Lower lobe of right lung (tissue), 2 donors: ENCODE data around the gene GOLGA6L10. TPM values are rescaled to one million over a fixed set of nuclear protein-coding genes. Genes with fewer than 3 reads are reported as not detected.
"Not testable (repeated sequence)": the region's sequence is repeated elsewhere in the genome, so short reads cannot be mapped to it uniquely, and the experiment has no call there.

ENCODE experiments used
- ATAC-seq, 2 donors: fragments of 200-7000 bp; cut with Tn5 transposase; one replicate each; pipeline ENCODE4 v1.9.1; 2020 to 2022; ENCODE audit warnings: mild to moderate bottlenecking in 2 of 2, moderate library complexity in 2 of 2
- DNase-seq: peaks from one replicate; pipeline ENCODE4 v3.0.0-alpha.2; 2020
- H3K27ac ChIP-seq: fragments of 200-600 bp; one replicate; pipeline ENCODE4 v1.8.0; 2022
- H3K27me3 ChIP-seq: fragments of 200-600 bp; one replicate; pipeline ENCODE4 v1.8.0; 2022; ENCODE audit warnings: low read depth
- H3K36me3 ChIP-seq: fragments of 200-600 bp; one replicate; pipeline ENCODE4 v1.8.0; 2022; ENCODE audit warnings: mild to moderate bottlenecking
- H3K4me1 ChIP-seq: fragments of 200-600 bp; one replicate; pipeline ENCODE4 v1.8.0; 2022
- H3K4me3 ChIP-seq: fragments of 200-600 bp; one replicate; pipeline ENCODE4 v1.8.0; 2022; ENCODE audit warnings: mild to moderate bottlenecking
- H3K9me3 ChIP-seq: fragments of 200-600 bp; one replicate; pipeline ENCODE4 v1.8.0; 2022
- intact Hi-C: fragments of 100-400 bp; cut with DNase I; formaldehyde crosslinking; loops from one replicate; pipeline ENCODE4 v1.11.0; 2022
- total RNA-seq: library from RNA; stranded (reverse); fragmentation: NEBNext Ultra II Directional; extraction: Animal tissue kit (Norgen Biotek cat#: 25700); gene quantifications from one replicate; pipeline ENCODE4 v1.2.1, GENCODE V29; 2021
- TF ChIP-seq, protein P1 (sequence below): fragments of 200-600 bp; IDR thresholded peaks from one replicate; pipeline ENCODE4 v1.8.0; 2022; ENCODE audit warnings: antibody characterized with exemption, mild to moderate bottlenecking
- donor health status: DM: no; HTN: yes; CAD: no; lungs with severe emphysema.

Gene GOLGA6L10
- total RNA-seq, 1 donor from 2014 or later: 0.41 TPM

DNA sequence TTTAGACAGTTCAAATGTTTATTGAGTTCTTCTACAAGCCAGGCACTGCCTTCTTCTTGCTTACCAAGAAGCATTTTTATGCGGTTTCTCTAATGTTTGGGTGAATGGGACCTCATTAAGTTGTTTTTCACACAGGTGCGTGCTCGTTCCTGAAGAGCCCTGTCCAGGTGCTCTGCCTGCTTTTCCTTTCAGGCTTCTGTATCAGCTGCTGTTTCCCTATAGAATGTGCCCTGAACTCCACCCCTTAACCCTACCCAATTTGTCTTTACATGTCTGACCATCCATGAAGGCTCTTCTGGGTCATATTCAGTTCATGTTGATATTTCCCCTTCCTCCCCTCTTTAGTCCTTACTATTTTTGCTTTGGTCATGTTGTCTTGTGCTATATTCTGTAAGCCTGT, 22.4 kb upstream of the GOLGA6L10 start:
- intact Hi-C loops: no loop called here

DNA sequence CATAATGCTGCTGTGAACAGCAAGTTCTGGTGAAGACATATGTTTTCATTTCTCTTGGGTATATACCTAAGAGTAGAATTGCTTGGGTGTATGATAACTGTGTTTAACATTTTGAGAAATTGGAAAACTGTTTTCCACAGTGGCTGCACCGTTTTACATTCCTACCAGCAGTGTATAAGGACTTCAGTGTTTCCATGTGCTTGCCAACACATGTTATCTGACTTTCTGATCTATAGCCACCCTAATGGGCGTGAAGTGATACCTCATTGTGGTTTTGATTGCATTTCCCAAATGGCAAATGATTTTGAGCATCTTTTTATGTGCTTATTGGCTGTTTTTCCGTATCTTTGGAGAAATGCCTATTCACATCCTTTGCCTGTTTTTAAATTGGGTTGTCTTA, 18.5 kb upstream of the GOLGA6L10 start:
- H3K4me3 ChIP-seq, intact Hi-C loops, H3K4me1 ChIP-seq, DNase-seq, H3K36me3 ChIP-seq, H3K27me3 ChIP-seq, ATAC-seq, H3K27ac ChIP-seq, H3K9me3 ChIP-seq: not testable (repeated sequence)

More for the DNA sequence above, 22.4 kb upstream of the GOLGA6L10 start:
- Histone ChIP-seq H3K4me1 (no peaks in the 10 kb centered on the region), H3K9me3 (no peaks in the 10 kb centered on the region), H3K4me3 (no peak overlapping the region), H3K36me3 (no peaks in the 10 kb centered on the region), H3K27ac (no peak overlapping the region), H3K27me3 (no peaks in the 10 kb centered on the region)
- TF ChIP-seq, protein P1, sequence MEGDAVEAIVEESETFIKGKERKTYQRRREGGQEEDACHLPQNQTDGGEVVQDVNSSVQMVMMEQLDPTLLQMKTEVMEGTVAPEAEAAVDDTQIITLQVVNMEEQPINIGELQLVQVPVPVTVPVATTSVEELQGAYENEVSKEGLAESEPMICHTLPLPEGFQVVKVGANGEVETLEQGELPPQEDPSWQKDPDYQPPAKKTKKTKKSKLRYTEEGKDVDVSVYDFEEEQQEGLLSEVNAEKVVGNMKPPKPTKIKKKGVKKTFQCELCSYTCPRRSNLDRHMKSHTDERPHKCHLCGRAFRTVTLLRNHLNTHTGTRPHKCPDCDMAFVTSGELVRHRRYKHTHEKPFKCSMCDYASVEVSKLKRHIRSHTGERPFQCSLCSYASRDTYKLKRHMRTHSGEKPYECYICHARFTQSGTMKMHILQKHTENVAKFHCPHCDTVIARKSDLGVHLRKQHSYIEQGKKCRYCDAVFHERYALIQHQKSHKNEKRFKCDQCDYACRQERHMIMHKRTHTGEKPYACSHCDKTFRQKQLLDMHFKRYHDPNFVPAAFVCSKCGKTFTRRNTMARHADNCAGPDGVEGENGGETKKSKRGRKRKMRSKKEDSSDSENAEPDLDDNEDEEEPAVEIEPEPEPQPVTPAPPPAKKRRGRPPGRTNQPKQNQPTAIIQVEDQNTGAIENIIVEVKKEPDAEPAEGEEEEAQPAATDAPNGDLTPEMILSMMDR: no peak
- no peak for ATAC-seq
- no peak for DNase-seq

DNA sequence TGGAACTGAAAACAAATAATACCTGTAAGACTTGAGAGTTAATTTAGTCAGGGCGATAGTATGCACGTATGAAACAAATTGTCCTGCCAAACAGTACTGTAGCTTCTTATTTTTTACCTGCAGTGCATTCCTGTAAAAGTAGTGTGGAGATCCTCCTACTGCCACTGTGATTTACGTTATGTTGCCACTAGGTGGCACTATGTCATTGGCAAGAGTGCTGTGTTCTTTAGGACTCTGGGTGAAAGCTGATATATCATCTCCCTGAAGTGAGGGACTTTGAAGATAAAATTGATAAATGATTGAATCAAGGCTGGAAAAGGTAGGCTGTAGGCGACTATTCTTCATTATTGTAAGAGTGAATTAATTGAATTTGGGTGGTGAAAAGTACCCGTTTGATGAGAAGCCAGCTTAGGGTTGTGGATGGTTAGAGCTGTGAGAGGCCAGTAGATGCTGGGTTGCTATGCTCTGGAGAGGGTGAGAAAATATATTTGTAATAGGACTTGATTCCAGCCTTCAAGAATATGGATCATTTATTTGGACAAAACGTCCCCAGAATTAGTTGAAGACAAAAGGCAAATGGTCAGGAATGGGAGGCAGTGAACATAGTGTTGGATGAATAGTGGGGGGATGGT, 16.5 kb upstream of the GOLGA6L10 start:
- ATAC-seq: peak; percentile 92
- intact Hi-C loops: not testable (repeated sequence)

DNA sequence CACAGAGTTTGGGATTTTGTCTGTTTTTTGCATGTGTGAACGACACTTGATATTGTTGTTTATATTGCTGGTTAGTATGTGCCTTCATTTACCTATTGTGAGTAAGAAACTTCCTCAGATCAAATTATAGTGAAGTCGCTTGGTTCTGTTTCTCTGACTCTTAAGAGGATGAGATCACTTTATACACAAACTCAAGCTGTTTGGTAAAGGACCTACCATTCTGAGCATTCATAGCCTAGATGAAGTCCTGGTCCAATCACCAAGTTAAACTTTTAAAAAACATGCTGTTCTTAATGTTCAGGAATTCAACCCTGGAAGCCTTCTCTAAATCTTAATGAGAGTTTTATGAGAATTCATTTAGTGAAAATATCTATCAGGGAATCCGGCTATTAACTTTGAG, 15.3 kb upstream of the GOLGA6L10 start:
- H3K27me3 ChIP-seq, H3K27ac ChIP-seq, H3K9me3 ChIP-seq, H3K4me1 ChIP-seq, H3K4me3 ChIP-seq, DNase-seq, H3K36me3 ChIP-seq, intact Hi-C loops: not testable (repeated sequence)
- peak; percentile 55 to 87 for ATAC-seq

More for the DNA sequence above, 16.5 kb upstream of the GOLGA6L10 start:
- not testable (repeated sequence) for DNase-seq, H3K4me3 ChIP-seq, H3K36me3 ChIP-seq, H3K27ac ChIP-seq, H3K9me3 ChIP-seq, H3K27me3 ChIP-seq, H3K4me1 ChIP-seq
- TF ChIP-seq, protein P1: peak; percentile 37

DNA sequence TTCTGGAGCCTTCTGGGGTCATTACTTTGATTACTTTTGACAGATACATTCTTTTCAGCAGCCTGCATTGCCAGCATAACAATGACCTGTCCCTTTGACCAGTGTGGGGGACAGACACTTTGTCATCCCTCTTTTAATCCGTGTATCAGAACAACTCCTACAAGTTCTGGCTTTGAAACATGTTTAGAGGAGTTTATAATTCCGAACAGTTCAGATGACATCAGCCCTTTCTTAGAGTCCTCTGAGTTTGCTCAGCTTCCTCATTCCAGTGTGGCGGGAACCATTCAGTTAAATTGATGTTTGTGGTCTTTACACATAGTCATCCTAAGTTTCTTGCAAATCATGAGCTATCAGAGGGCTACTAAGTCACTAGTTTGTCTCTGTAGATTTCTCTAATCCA, 13.5 kb upstream of the GOLGA6L10 start:
- ATAC-seq: peak; percentile 52 to 60
- H3K4me3 ChIP-seq, H3K4me1 ChIP-seq, H3K9me3 ChIP-seq, H3K27me3 ChIP-seq, intact Hi-C loops, H3K36me3 ChIP-seq, DNase-seq, H3K27ac ChIP-seq: not testable (repeated sequence)

DNA sequence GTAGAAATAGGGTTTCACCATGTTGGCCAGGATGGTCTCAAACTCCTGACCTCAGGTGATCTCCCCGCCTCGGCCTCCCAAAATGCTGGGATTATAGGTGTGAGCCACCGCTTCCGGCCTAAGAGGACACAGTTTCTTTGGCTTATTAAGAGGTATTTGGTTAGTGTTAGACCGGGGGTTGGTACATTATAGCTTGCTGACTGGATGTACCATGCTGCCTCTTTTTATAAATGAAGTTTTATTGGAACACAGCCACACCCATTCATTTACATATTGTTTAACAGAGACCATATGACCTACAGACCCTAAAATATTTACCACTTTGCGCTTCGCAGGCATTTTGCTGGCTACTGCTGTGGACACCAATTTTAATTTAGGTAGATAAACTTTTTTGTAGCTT, 11.3 kb upstream of the GOLGA6L10 start:
- intact Hi-C loops, ATAC-seq, H3K27me3 ChIP-seq, H3K27ac ChIP-seq, DNase-seq, H3K4me1 ChIP-seq, H3K4me3 ChIP-seq, H3K36me3 ChIP-seq, H3K9me3 ChIP-seq: not testable (repeated sequence)

DNA sequence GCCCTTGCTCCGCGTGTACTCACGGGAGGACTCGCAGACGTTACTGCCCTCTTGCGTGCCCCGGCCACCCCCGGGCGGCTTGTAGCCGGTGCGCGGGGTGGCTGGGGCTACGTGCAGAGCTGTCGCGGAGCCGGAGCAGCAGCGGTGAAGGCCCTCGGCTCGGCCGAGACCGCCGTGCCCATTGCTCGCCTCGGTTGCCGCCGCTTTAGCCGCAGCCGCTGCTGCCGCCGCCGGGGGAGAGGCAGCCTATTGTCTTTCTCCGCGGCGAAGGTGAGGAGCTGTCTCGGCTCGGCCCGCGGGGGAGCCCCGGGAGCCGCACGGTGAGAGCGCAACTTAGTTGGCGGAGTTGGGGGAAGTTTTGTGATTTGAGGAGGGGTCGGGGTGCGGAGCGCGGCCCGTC, 5.8 kb upstream of the GOLGA6L10 start:
- H3K27ac ChIP-seq, intact Hi-C loops, H3K4me3 ChIP-seq, H3K4me1 ChIP-seq, H3K27me3 ChIP-seq, DNase-seq, H3K9me3 ChIP-seq, H3K36me3 ChIP-seq, ATAC-seq: not testable (repeated sequence)

DNA sequence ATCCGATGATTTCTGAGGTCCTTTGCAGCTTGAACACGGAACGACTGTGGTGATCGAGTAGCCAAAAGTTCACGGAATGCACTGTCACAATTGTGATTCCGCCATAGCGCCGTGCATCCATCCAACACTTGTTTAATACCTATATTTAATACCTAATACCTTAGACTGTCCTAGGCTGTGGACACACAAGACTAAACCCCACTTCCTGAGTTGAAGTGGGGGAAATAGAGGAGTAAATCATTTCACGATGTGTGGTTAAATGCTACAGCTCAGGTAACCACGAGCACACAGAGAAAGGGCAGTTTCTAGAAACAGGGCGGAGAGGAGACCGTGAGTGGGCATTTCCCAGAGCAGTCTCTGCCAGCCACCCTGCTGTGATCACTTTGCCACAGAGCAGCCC, 5.3 kb upstream of the GOLGA6L10 start:
- H3K4me3 ChIP-seq: peak overlapping the region; percentile 38
- H3K9me3 ChIP-seq, H3K36me3 ChIP-seq, ATAC-seq, H3K4me1 ChIP-seq, H3K27ac ChIP-seq, H3K27me3 ChIP-seq, DNase-seq, intact Hi-C loops: not testable (repeated sequence)

DNA sequence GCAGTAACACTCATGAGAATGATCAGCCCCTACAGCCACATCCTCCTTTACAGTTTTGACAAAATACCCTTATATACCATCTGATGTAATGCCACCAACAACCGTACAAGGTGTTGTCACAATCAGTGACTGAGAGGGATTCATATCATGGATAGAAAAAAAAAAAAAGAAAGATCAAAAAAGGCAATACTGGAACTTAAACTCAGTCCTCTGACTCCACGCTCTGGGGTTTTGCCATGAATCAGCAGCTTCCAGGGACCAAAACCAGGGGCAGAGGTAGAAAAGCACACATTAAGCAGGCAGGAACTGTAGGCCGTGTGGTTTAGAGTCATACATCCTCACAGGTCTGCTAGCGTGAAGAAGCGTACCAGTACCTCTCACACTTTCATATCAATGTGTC, 1.6 kb downstream of the GOLGA6L10 start:
- intact Hi-C loops, H3K27me3 ChIP-seq, H3K9me3 ChIP-seq, H3K4me1 ChIP-seq, DNase-seq, H3K36me3 ChIP-seq, ATAC-seq, H3K4me3 ChIP-seq, H3K27ac ChIP-seq: not testable (repeated sequence)

DNA sequence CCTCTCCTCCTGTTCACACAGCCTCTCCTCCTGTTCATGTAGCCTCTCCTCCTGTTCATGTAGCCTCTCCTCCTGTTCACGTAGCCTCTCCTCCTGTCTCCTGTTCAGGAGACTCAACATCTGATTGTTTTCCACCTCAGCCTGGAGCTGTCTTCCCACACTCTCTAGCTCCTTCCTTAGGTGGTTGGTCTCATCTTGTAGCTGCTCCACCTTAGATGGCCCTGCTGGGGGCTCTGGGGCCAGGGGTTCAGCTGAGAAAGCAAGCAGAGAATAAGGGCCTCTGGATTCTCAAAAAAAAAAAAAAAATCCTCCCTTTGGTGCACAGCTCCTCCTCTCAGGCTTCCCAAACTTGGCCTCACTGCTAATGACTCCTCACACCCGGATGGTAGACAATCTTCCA, 4.1 kb downstream of the GOLGA6L10 start:
- H3K9me3 ChIP-seq, H3K27ac ChIP-seq, H3K27me3 ChIP-seq, ATAC-seq, H3K4me1 ChIP-seq, intact Hi-C loops, H3K4me3 ChIP-seq, DNase-seq, H3K36me3 ChIP-seq: not testable (repeated sequence)

DNA sequence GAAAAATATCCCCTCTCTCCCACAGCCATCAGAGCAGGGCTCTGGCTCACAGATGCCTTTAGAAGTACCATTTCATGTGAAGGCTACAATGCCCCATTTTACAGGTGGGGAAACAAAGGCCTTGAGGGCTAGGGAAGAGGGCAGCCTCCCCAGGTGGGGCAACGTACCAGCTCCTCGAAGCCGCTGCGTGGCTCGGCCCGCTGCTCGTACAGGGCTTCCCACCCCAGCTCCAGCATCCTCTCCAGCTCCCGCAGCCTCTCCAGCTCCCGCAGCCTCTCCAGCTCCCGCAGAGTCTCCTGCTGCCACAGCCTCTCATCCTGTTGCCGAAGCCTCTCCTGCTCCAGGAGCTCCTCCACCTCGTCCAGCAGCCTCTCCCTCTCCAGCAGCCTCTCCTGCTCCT, 4.9 kb downstream of the GOLGA6L10 start:
- not testable (repeated sequence) for H3K27ac ChIP-seq, DNase-seq, ATAC-seq

DNA sequence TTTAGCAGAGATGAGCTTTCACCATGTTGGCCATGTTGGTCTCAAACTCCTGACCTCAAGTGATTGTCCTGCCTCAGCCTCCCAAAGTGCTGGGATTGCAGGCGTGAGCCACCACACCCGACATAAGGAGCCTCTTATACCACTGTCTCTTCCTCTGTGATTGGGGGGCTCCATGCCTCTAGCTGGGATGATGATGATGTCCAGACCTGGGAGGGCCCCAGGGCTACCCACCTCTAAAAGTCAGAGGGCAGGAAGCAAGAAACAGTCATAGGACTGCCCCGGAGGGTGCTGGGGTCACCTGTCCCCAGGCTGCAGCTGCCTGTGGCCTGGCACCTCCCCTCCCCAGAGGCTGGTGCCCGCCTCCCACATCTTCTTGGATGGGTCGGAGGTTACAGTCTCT, 5.4 kb downstream of the GOLGA6L10 start:
- ATAC-seq, H3K27ac ChIP-seq, H3K4me1 ChIP-seq, intact Hi-C loops, H3K4me3 ChIP-seq, H3K36me3 ChIP-seq, H3K9me3 ChIP-seq, H3K27me3 ChIP-seq, DNase-seq: not testable (repeated sequence)

More for the DNA sequence above, 4.9 kb downstream of the GOLGA6L10 start:
- H3K4me1 ChIP-seq, H3K36me3 ChIP-seq, H3K4me3 ChIP-seq, intact Hi-C loops, H3K9me3 ChIP-seq, H3K27me3 ChIP-seq: not testable (repeated sequence)
